ELF-1 (cell line): ENCODE results near the gene RPS6KC1.
"Not testable (repeated sequence)": the region's sequence is repeated elsewhere in the genome, so short reads cannot be mapped to it uniquely, and the experiment has no call there.

Experiments
- DNase-seq: peaks from one replicate; pipeline ENCODE4 v3.0.0-alpha.2; 2016; ENCODE audit warnings: low read depth, low spot score

RPS6KC1 gene

GRCh38 chr1:213160442-213160841, 109.4 kb downstream of the RPS6KC1 start:
- not testable (repeated sequence) for DNase-seq

- no peak for DNase-seq
Observed at GRCh38 chr1:213162338-213162737, 111.3 kb downstream of the RPS6KC1 start.

DNA sequence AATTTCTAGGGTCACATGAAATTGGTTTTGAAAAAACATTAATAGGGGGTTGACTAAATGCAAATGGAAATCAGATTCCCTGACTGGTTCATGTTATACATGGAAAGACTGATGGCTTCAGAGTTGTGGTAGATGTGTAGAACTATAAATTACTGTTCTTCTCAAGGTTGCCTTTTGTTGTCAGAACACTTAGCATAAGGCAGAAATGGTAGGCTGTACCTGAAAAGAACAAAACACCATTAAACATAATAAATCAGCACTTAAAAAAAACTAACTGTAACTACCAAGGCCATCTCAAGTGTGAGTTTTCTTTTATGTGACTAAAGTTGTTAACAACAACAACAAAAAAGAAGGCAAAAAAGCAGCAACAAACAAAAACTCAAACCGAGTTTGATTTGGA, 111.8 kb downstream of the RPS6KC1 start:
- no peak for DNase-seq

- no peak for DNase-seq
Observed at GRCh38 chr1:213163278-213163711, 112.3 kb downstream of the RPS6KC1 start.

DNA sequence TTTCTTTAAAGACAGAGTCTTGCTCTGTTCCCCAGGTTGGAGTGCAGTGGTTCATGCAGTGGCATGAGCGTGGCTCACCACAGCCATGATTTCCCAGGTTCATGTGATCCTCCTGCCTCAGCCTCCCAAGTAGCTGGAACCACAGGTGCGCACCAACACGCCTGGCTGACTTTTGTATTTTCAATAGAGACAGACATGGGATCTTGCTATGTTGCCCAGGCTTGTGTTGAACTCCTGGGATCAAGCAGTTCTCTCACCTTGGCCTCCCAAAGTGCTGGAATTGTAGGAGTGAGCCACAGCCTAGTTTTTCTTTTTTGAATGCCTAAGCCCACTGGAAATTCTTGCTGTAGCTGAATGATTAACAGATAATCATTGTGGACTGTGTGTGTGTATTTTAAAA, 113.5 kb downstream of the RPS6KC1 start:
- no peak for DNase-seq

- no peak for DNase-seq
Observed at GRCh38 chr1:213166852-213167251, 115.8 kb downstream of the RPS6KC1 start.

DNA sequence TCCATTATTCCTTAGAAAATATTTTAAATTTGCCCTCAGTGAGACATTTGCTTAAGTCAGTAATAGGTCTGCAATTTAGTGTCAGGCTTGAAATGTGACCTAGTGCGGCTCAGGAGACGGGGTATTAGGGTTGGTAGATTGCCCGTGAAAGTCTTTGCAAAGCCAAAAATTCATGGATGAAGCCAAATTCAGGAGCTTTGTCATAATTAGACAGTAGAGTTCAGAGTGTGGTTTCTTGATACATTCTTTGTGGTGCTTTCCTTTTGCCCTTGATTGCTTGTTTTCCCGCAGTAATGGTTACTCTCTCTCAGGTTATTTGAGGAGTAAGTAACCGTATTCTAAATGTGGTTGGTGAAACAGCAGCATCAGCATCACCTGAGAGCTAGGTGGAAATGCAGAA, 120.7 kb downstream of the RPS6KC1 start:
- no peak for DNase-seq

GRCh38 chr1:213176341-213176740, 125.3 kb downstream of the RPS6KC1 start:
- peak; percentile 2 for DNase-seq

GRCh38 chr1:213179784-213180183, 128.7 kb downstream of the RPS6KC1 start:
- no peak for DNase-seq

- no peak for DNase-seq
Observed at GRCh38 chr1:213180833-213181232, 129.8 kb downstream of the RPS6KC1 start.

DNA sequence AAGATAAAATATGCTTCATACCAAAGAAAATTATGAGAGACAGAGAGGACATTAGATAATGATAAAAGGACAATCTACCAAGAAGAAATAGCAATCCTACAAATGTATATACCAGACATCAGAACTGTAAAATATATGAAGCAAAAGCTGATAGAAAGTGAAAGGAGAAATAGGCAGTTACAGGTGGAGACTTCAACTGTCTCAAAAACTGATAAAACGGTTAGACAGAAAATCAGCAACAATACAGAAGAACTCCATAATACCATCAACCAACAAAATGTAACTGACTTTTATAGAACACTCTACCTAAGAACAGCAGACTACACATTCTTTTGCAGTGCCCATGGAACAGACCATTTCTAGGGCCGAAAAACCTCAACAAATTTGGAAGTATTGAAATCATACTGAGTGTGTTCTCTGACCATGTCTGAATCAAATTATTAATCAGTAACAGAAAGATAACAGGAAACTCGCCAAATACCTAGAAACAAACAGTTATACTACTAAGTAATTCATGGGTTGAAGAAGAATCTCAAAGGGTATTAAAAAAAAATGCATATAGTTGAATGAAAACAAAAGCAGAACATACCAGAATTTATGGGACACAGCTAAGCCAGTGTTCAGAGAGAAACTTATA, 132.1 kb downstream of the RPS6KC1 start:
- no peak for DNase-seq

DNA sequence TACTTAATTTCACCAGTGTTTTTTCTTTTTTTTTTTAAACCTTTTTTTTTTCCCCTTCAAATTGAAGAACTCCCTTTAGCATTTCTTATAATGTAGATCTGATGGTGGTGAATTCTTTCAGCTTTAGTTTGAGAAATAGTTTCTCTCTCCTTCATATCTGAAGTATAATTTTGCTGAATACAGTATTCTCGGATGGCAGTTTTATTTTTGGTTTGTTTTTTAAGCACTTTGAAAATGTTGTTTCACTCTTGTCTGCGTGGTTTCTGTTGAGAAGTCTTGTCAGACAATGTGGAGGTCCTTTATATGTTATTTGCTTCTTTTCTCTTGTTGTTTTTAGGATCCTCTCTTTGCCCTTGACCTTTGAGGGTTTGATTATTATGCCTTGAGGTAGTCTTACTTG, 135.1 kb downstream of the RPS6KC1 start:
- DNase-seq, result no peak

DNA sequence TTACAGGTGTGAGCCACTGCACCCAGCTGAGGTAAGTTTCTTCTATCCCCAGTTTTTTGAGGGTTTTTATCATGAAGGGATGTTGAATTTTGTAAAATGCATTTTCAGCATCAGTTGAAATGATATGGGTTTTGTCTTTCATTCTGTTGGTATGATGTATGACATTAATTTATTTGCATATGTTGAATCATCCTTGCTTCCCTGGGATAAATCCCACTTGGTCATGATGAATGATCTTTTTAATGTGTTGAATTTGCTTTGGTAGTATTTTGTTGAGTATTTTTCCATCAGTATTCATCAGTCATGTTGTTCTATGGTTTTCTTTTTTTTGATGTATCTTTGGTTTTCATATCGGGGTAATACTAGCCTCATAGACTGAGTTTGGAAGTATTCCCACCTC, 141.0 kb downstream of the RPS6KC1 start:
- no peak for DNase-seq

DNA sequence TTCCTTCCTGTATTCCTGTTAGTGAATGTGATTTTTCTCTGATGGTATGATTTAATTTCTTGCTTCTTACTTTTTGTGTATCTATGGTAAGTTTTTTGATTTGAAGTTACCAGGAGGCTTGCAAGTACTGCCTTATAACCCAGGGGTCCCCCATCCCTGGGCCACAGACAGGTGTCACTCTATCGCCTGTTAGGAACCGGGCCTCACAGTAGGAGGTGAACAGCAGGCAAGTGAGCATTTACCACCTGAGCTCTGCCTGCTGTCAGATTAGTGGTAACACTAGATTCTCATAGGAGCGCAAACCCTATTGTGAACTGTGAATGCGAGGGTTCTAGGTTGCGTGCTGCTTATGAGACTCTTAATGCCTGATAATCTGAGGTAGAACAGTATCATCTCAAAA, 143.3 kb downstream of the RPS6KC1 start:
- DNase-seq, result no peak

DNA sequence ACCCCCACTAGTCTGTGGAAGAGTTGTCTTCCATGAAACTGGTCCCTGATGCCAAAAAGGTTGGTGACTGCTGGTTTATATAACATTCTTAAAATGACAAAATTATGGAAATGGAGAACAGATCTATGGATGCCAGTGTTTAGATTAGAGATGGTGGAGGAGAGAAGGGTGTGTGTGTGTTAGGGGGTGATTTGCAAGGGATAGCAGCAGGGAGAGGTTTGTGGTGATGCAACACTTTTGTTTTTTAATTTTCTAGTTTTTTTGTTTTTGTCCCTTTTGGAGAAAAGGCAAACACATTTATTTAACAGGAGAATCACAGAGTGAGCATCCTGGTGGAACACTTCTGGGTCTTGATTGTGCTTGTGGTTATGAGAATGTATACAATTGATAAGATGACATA, 143.8 kb downstream of the RPS6KC1 start:
- DNase-seq, result no peak

GRCh38 chr1:213196328-213197054, 145.4 kb downstream of the RPS6KC1 start:
- not testable (repeated sequence) for DNase-seq

DNA sequence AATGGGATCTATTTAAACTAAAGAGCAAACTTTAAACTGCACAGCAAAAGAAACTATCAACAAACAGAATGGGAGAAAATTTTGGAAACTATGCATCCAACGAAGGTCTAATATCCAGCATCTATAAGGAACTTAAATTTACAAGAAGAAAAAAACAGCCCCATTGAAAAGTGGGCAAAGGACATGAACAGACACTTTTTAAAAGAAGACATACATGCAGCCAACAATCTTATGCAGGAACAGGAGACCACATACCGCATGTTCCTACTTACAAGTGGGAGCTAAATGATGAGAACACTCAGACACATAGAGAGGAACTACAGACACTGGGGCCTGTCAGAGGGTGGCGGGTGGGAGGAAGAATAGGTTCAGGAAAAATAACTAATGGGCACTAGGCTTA, 149.6 kb downstream of the RPS6KC1 start:
- no peak for DNase-seq

GRCh38 chr1:213201380-213202155, 150.5 kb downstream of the RPS6KC1 start:
- DNase-seq, result no peak

DNA sequence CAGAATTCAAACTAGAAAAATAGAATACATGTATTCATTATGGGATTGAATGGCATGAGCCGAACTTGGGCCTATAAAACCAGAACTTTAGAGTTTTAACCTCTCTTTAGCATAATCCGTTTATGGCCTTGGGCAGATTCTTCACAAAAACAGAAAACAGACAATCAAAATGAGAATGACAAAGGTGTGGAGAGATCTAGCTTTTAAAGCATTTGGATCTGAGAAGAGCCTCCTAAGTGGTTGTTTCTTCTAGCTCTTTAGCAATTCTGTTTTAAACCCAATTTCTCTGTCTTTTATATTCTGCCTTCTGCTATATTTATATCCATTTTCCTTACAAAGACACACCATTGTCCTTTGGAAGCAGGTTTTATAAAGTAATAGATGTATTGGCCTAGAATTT, 160.2 kb downstream of the RPS6KC1 start:
- DNase-seq, result no peak

GRCh38 chr1:213219076-213219475, 168.0 kb downstream of the RPS6KC1 start:
- DNase-seq, result not testable (repeated sequence)

- DNase-seq, result no peak
Observed at GRCh38 chr1:213221209-213221608, 170.2 kb downstream of the RPS6KC1 start.

DNA sequence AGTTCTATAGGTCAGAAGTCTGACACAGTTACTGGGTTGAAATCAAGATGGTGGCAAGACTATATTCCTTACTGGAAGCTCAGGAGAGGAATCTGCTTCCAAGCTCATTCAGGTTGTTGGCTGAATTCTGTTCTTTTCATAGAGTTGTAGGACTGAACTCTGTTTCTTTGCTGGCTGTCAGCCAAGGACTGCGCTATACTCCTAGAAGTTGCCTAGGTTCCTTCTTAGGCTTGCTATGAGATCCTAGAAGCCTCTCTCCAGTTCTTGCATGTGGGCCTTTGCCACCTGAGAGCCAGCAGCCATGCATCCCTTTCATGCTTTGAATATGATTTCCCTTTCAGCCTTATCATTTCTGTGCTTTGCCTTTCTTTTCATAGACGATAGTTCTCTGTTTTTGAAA, 176.4 kb downstream of the RPS6KC1 start:
- DNase-seq, result no peak

DNA sequence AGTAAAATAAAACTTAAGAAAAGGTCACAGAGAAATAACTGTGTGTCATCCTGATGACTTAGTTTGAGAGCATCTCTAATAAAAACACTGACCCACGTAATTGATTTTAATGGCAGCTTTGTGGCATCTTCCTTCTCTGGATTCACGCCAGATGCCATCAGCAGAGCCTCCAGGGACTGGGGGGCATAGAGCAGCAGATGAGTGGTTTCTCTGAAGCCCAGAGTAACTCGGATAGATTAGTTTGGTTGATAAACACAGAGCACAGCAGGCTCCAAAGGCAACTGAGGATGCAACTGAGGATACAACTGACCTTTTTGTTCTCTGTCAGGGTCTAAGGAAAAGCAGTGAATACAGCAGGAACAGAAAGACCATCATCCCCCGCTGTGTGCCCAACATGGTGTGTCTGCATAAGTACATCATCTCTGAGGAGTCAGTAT, 180.8 kb downstream of the RPS6KC1 start:
- peak; percentile 76 for DNase-seq
